Cardiac muscle cell (in vitro differentiated cells and primary cell): ENCODE measurements around the gene DAB2IP. TPM values are rescaled to one million over a fixed set of nuclear protein-coding genes. Genes with fewer than 3 reads are reported as not detected.

Source experiments
- DNase-seq, 2 donors: peaks; one replicate each; pipeline versions ENCODE4 v3.0.0 to v3.0.0-alpha.2; 2010 to 2017; ENCODE audit warnings: low read depth in 1 of 2, low spot score in 1 of 2
- H3K27ac ChIP-seq: fragments of 200-600 bp; sonication (generic); 2 replicates; pipeline ENCODE4 v1.5.1; 2016
- H3K27me3 ChIP-seq: fragments of 200-600 bp; sonication (generic); 2 replicates; pipeline ENCODE4 v1.6.0; 2016; ENCODE audit warnings: control low read depth
- H3K36me3 ChIP-seq: fragments of 200-600 bp; sonication (generic); 2 replicates; pipeline ENCODE4 v1.5.1; 2016; ENCODE audit warnings: control low read depth
- H3K4me1 ChIP-seq: fragments of 200-600 bp; sonication (generic); 2 replicates; pipeline ENCODE4 v1.8.1; 2017; ENCODE audit warnings: low read depth, mild to moderate bottlenecking, mixed run types
- H3K4me3 ChIP-seq: fragments of 200-600 bp; sonication (generic); 2 replicates; pipeline ENCODE4 v1.5.1; 2016; ENCODE audit warnings: mild to moderate bottlenecking
- H3K9me3 ChIP-seq: fragments of 200-600 bp; sonication (generic); 2 replicates; pipeline ENCODE4 v1.5.1; 2017; ENCODE audit warnings: low read depth, mild to moderate bottlenecking, control low read depth
- CTCF ChIP-seq: IDR thresholded peaks from 2 replicates; pipeline ENCODE4 v1.5.1; 2012; ENCODE audit warnings: low read depth, mild to moderate bottlenecking, low read length
- polyA plus RNA-seq: library from polyadenylated mRNA; unstranded; fragments of >200 nt; fragmentation: Nextera tagmentation; extraction: Ambion mirVana; gene quantifications from 2 replicates; pipeline ENCODE4 v1.2.1, GENCODE V29; 2016
- total RNA-seq: library from RNA; depleted of rRNA; stranded (reverse); fragments of >200 nt; gene quantifications from 2 replicates; pipeline ENCODE4 v1.2.3, GENCODE V29; 2016

DAB2IP gene
- total and polyA plus RNA-seq, 2 experiments from 2014 or later = 25.7 to 105 TPM

- H3K4me3 ChIP-seq = no peak overlapping the region
- DNase-seq = no peak
- H3K9me3 ChIP-seq = no peaks in the 10 kb centered on the region
- H3K27ac ChIP-seq = peak overlapping the region; percentile 98
- no peak for TF ChIP-seq CTCF
- H3K4me1 ChIP-seq = peaks cover 90% of the 10 kb centered on the region
- H3K27me3 ChIP-seq = no peaks in the 10 kb centered on the region
- H3K36me3 ChIP-seq = no peaks in the 10 kb centered on the region
These were observed 43.1 kb upstream of the DAB2IP start for GRCh38 chr9:121608168-121608853.

GRCh38 chr9:121609822-121610637 lies 41.4 kb upstream of the DAB2IP start:
- Histone ChIP-seq H3K27me3 (no peaks in the 10 kb centered on the region), H3K9me3 (no peaks in the 10 kb centered on the region), H3K27ac (peak overlapping the region; percentile 98), H3K4me3 (no peak overlapping the region), H3K36me3 (no peaks in the 10 kb centered on the region), H3K4me1 (peaks cover 79% of the 10 kb centered on the region)
- DNase-seq = peak in 1 of 2 donors; percentile 42
- no peak for TF ChIP-seq CTCF

- no peak for DNase-seq
- no peak for TF ChIP-seq CTCF
These were observed 40.8 kb upstream of the DAB2IP start for GRCh38 chr9:121610638-121610953.

GRCh38 chr9:121612511-121612998 lies 38.9 kb upstream of the DAB2IP start:
- TF ChIP-seq CTCF = no peak
- no peaks in the 10 kb centered on the region for H3K9me3 ChIP-seq
- H3K27ac ChIP-seq = peak overlapping the region; percentile 98
- DNase-seq = peak in 1 of 2 donors; percentile 67
- peaks cover 71% of the 10 kb centered on the region for H3K4me1 ChIP-seq
- no peaks in the 10 kb centered on the region for H3K27me3 ChIP-seq
- H3K36me3 ChIP-seq = no peaks in the 10 kb centered on the region
- H3K4me3 ChIP-seq = no peak overlapping the region

More at GRCh38 chr9:121610638-121610953, 40.8 kb upstream of the DAB2IP start:
- no peak overlapping the region for H3K4me3 ChIP-seq
- H3K27me3 ChIP-seq = no peaks in the 10 kb centered on the region
- no peaks in the 10 kb centered on the region for H3K36me3 ChIP-seq
- no peaks in the 10 kb centered on the region for H3K9me3 ChIP-seq
- peaks cover 75% of the 10 kb centered on the region for H3K4me1 ChIP-seq
- H3K27ac ChIP-seq = peak overlapping the region; percentile 98

GRCh38 chr9:121613009-121613752 lies 38.3 kb upstream of the DAB2IP start:
- no peak for TF ChIP-seq CTCF
- H3K36me3 ChIP-seq = no peaks in the 10 kb centered on the region
- H3K4me3 ChIP-seq = no peak overlapping the region
- H3K27ac ChIP-seq = peak overlapping the region; percentile 98
- H3K9me3 ChIP-seq = no peaks in the 10 kb centered on the region
- peaks cover 68% of the 10 kb centered on the region for H3K4me1 ChIP-seq
- DNase-seq = no peak
- no peaks in the 10 kb centered on the region for H3K27me3 ChIP-seq
